SK-N-SH (cell line): ENCODE data around the gene STK4. TPM values are rescaled to one million over a fixed set of nuclear protein-coding genes. Genes with fewer than 3 reads are reported as not detected.

ENCODE experiments used
- CTCF ChIA-PET: fragments of 300-600, 350-600 bp; formaldehyde crosslinking; extraction: SDS; loops from one replicate; lab custom pipeline; 2021; lab: Yijun Ruan, JAX
- POLR2A ChIA-PET: fragments of 350-600 bp; sonication (Branson Sonifier 250); formaldehyde crosslinking; extraction: SDS; loops from one replicate; lab custom pipeline; 2020; ENCODE audit warnings: antibody characterized with exemption, inconsistent platforms; lab: Yijun Ruan, JAX
- DNase-seq: peaks from one replicate; pipeline ENCODE4 v3.0.0; 2012
- H2AFZ ChIP-seq: fragments of 200-600 bp; sonication (generic); 2 replicates; pipeline ENCODE4 v1.8.1; 2016; ENCODE audit warnings: antibody characterized with exemption, mild to moderate bottlenecking, low read depth
- H3F3A ChIP-seq: fragments of 200-600 bp; sonication (generic); replicated peaks from 2 replicates; pipeline ENCODE3; 2016; ENCODE audit warnings: antibody characterized with exemption, mild to moderate bottlenecking; ENCODE audit not compliant: insufficient read depth
- H3K27ac ChIP-seq, 2 experiments: fragments of 200-500 bp in 1 of 2; fragments of 200-600 bp in 1 of 2; sonication (Bioruptor generic) in 1 of 2; sonication (generic), shearing (Covaris generic) in 1 of 2; 2 replicates each; pipeline versions ENCODE4 v1.5.1 to v1.6.1; 2014 to 2016; ENCODE audit warnings: low read depth in 2 of 2, inconsistent platforms in 1 of 2, low read length in 1 of 2, mild to moderate bottlenecking in 1 of 2, mixed read lengths in 1 of 2
- H3K27me3 ChIP-seq: fragments of 200-600 bp; sonication (generic), shearing (Covaris generic); 2 replicates; pipeline ENCODE4 v1.6.1; 2016; ENCODE audit warnings: mixed run types; ENCODE audit not compliant: insufficient read depth
- H3K36me3 ChIP-seq, 2 experiments: fragments of 200-500 bp in 1 of 2; fragments of 200-600 bp in 1 of 2; sonication (Bioruptor generic) in 1 of 2; sonication (generic) in 1 of 2; replicated peaks in 1 of 2; 2 replicates each; pipeline versions ENCODE3 to v1.5.1; 2014 to 2016; ENCODE audit warnings: low read length in 1 of 2, mild to moderate bottlenecking in 1 of 2; ENCODE audit not compliant: insufficient read depth in 2 of 2, control insufficient read depth in 1 of 2
- H3K4me1 ChIP-seq, 2 experiments: fragments of 200-500 bp in 1 of 2; fragments of 200-600 bp in 1 of 2; sonication (Bioruptor generic) in 1 of 2; sonication (generic), shearing (Covaris generic) in 1 of 2; 2 replicates each; pipeline versions ENCODE4 v1.5.1 to v1.6.1; 2014 to 2016; ENCODE audit warnings: low read depth in 1 of 2, low read length in 1 of 2, mixed run types in 1 of 2; ENCODE audit not compliant: insufficient read depth in 2 of 2, control insufficient read depth in 1 of 2
- H3K4me2 ChIP-seq: fragments of 200-600 bp; sonication (generic), shearing (Covaris generic); 2 replicates; pipeline ENCODE4 v1.6.1; 2017; ENCODE audit warnings: mixed run types
- H3K4me3 ChIP-seq, 2 experiments: fragments of 200-500 bp in 1 of 2; fragments of 200-600 bp in 1 of 2; sonication (Bioruptor generic) in 1 of 2; sonication (generic), shearing (Covaris generic) in 1 of 2; 2 replicates each; pipeline versions ENCODE4 v1.5.1 to v1.8.1; 2014 to 2016; ENCODE audit warnings: low read depth in 2 of 2, inconsistent platforms in 1 of 2, low read length in 1 of 2, mild to moderate bottlenecking in 1 of 2, mixed read lengths in 1 of 2, moderate library complexity in 1 of 2
- H3K79me2 ChIP-seq: fragments of 200-600 bp; sonication (generic); 2 replicates; pipeline ENCODE4 v1.8.1; 2017; ENCODE audit warnings: mild to moderate bottlenecking; ENCODE audit not compliant: insufficient read depth
- H3K9ac ChIP-seq: fragments of 200-600 bp; sonication (generic); 2 replicates; pipeline ENCODE4 v1.6.1; 2017; ENCODE audit warnings: mixed run types
- H3K9me2 ChIP-seq: fragments of 200-600 bp; sonication (generic); 2 replicates; pipeline ENCODE4 v1.6.1; 2017; ENCODE audit warnings: mixed run types
- H3K9me3 ChIP-seq: fragments of 200-600 bp; sonication (generic); 2 replicates; pipeline ENCODE4 v1.6.1; 2017; ENCODE audit warnings: mixed run types, mild to moderate bottlenecking, moderate library complexity
- H4K20me1 ChIP-seq: fragments of 200-600 bp; sonication (generic); 2 replicates; pipeline ENCODE4 v1.6.1; 2017; ENCODE audit warnings: mild to moderate bottlenecking, mixed run types; ENCODE audit not compliant: insufficient read depth
- CHD2 ChIP-seq: fragments of 150-350 bp; IDR thresholded peaks from 2 replicates; pipeline ENCODE4 v1.6.1; 2018; ENCODE audit warnings: low read length; ENCODE audit not compliant: partially characterized antibody
- ELF1 ChIP-seq: IDR thresholded peaks from 2 replicates; pipeline ENCODE4 v1.4.0; 2012
- EP300 ChIP-seq, 2 experiments: IDR thresholded peaks; 2 replicates each; pipeline versions ENCODE4 v1.4.0 to v1.6.1; 2012; ENCODE audit warnings: borderline replicate concordance in 1 of 2, low read depth in 1 of 2, low read length in 1 of 2
- EZH2phosphoT487 ChIP-seq: fragments of 200-600 bp; sonication (generic); IDR thresholded peaks from 2 replicates; pipeline ENCODE4 v1.6.1; 2017; ENCODE audit warnings: low read depth, mixed run types, mild to moderate bottlenecking, antibody characterized with exemption, moderate library complexity, borderline replicate concordance
- FOSL2 ChIP-seq: IDR thresholded peaks from 2 replicates; pipeline ENCODE4 v1.4.0; 2012; ENCODE audit warnings: low read depth, mild to moderate bottlenecking, moderate library complexity, borderline replicate concordance
- FOXJ3 ChIP-seq: sonication (generic); formaldehyde crosslinking; IDR thresholded peaks from 2 replicates; pipeline ENCODE4 v1.5.1; 2020; ENCODE audit warnings: mild to moderate bottlenecking, missing genetic modification reagents
- FOXM1 ChIP-seq: IDR thresholded peaks from 2 replicates; pipeline ENCODE4 v1.4.0; 2012; ENCODE audit warnings: low read depth, mild to moderate bottlenecking
- GABPA ChIP-seq: IDR thresholded peaks from 2 replicates; pipeline ENCODE4 v1.4.0; 2012; ENCODE audit warnings: low read depth, mild to moderate bottlenecking
- JUND ChIP-seq: IDR thresholded peaks from 2 replicates; pipeline ENCODE4 v1.4.0; 2012
- MEF2A ChIP-seq: IDR thresholded peaks from 2 replicates; pipeline ENCODE4 v1.4.0; 2012; ENCODE audit warnings: low read depth, borderline replicate concordance
- MXI1 ChIP-seq: IDR thresholded peaks from 2 replicates; pipeline ENCODE4 v1.6.1; 2012; ENCODE audit warnings: mild to moderate bottlenecking, low read depth, low read length, improper control_type of control experiment
- NRF1 ChIP-seq: IDR thresholded peaks from 2 replicates; pipeline ENCODE4 v1.6.1; 2012; ENCODE audit warnings: low read depth, mild to moderate bottlenecking, low read length
- PBX3 ChIP-seq: IDR thresholded peaks from 2 replicates; pipeline ENCODE4; 2012
- POLR2AphosphoS5 ChIP-seq: IDR thresholded peaks from 2 replicates; pipeline ENCODE4 v1.6.1; 2012; ENCODE audit warnings: low read depth, low read length
- RAD21 ChIP-seq: IDR thresholded peaks from 2 replicates; pipeline ENCODE4 v1.6.1; 2012; ENCODE audit warnings: mild to moderate bottlenecking, low read length
- RCOR1 ChIP-seq: fragments of 150-350 bp; IDR thresholded peaks from 2 replicates; pipeline ENCODE4 v1.6.1; 2017; ENCODE audit warnings: antibody characterized with exemption, low read length
- RXRA ChIP-seq: IDR thresholded peaks from 2 replicates; pipeline ENCODE4 v1.4.0; 2012; ENCODE audit warnings: low read depth, mild to moderate bottlenecking, borderline replicate concordance
- ZBTB33 ChIP-seq: IDR thresholded peaks from 2 replicates; pipeline ENCODE4 v1.4.0; 2012; ENCODE audit warnings: low read depth, borderline replicate concordance
- WGBS: methylation state at CpG from one replicate; pipeline ENCODE4 v1.1.6; 2017; ENCODE audit warnings: low lambda C conversion rate; 5-methylcytosine and 5-hydroxymethylcytosine counted together
- polyA plus RNA-seq, 3 experiments: library from polyadenylated mRNA; depleted of rRNA; stranded (reverse); fragments of >200 nt; gene quantifications; 2 replicates each; pipeline ENCODE4 v1.2.3, GENCODE V29; 2012
- TF ChIP-seq, protein P1 (sequence below): fragments of 150-350 bp; IDR thresholded peaks from 2 replicates; pipeline ENCODE4 v1.6.1; 2017; ENCODE audit warnings: antibody characterized with exemption, low read length, low read depth, borderline replicate concordance
- TF ChIP-seq, protein P2 (sequence below): fragments of 200-600 bp; sonication (generic); IDR thresholded peaks from 2 replicates; pipeline ENCODE4 v1.6.1; 2017; ENCODE audit warnings: antibody characterized with exemption, mild to moderate bottlenecking, moderate library complexity

Gene STK4
- polyA plus RNA-seq, 1 of the 3 experiments (the other 2 are of a cell fraction) = 11.4 TPM

DNA sequence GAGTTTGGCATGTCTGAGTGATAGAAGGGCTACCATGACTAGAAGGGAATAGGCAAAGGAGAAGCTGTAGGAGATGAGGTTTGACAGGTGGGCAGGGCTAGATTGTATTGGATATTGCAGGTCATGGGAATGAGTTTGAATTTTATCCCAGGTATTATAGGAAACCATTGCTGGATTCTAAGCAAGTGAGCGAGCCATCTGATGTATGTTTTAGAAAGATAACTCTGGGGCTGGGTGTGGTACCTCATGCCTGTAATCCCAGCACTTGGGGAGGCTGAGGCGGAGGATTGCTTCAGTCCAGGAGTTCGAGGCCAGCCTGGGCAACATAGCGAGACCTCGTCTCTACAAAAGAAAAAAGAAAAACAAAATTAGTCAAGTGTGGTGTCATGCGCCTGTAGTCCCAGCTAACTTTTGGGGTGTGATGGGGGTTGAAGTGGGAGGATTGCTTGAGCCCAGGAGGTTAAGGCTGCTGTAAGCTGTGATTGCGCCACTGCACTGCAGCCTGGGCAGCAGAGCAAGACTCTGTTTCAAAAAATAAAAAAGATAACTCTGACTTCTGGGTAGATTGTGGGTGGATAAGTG, 16.9 kb downstream of the STK4 start:
- Histone ChIP-seq H2AFZ (no peak overlapping the region), H3K27me3 (no peaks in the 10 kb centered on the region), H4K20me1 (no peaks in the 10 kb centered on the region), H3K9me2 (no peaks in the 10 kb centered on the region), H3K4me1 (no peaks in the 10 kb centered on the region), H3K36me3 (peaks cover 50 to 54% of the 10 kb centered on the region in 2 experiments), H3K4me2 (no peak overlapping the region), H3K9me3 (no peaks in the 10 kb centered on the region), H3K27ac (no peak overlapping the region), H3K79me2 (no peaks in the 10 kb centered on the region), H3K9ac (no peak overlapping the region), H3K4me3 (no peak overlapping the region), H3F3A (peaks cover 3% of the 10 kb centered on the region)
- WGBS = 94% methylated on average over 7 of the region's 7 CpGs
- CTCF ChIA-PET = no interaction called here
- DNase-seq = no peak
- POLR2A ChIA-PET = no interaction called here
- TF ChIP-seq RAD21 = no peak
- TF ChIP-seq, protein P1, sequence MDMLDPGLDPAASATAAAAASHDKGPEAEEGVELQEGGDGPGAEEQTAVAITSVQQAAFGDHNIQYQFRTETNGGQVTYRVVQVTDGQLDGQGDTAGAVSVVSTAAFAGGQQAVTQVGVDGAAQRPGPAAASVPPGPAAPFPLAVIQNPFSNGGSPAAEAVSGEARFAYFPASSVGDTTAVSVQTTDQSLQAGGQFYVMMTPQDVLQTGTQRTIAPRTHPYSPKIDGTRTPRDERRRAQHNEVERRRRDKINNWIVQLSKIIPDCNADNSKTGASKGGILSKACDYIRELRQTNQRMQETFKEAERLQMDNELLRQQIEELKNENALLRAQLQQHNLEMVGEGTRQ = no peak
- no peak for TF ChIP-seq EZH2phosphoT487
- TF ChIP-seq ELF1 = no peak
- TF ChIP-seq, protein P2, sequence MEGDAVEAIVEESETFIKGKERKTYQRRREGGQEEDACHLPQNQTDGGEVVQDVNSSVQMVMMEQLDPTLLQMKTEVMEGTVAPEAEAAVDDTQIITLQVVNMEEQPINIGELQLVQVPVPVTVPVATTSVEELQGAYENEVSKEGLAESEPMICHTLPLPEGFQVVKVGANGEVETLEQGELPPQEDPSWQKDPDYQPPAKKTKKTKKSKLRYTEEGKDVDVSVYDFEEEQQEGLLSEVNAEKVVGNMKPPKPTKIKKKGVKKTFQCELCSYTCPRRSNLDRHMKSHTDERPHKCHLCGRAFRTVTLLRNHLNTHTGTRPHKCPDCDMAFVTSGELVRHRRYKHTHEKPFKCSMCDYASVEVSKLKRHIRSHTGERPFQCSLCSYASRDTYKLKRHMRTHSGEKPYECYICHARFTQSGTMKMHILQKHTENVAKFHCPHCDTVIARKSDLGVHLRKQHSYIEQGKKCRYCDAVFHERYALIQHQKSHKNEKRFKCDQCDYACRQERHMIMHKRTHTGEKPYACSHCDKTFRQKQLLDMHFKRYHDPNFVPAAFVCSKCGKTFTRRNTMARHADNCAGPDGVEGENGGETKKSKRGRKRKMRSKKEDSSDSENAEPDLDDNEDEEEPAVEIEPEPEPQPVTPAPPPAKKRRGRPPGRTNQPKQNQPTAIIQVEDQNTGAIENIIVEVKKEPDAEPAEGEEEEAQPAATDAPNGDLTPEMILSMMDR = no peak
- TF ChIP-seq EP300 (IDR thresholded peaks at IDR 0.05; ENCODE audit: borderline replicate concordance in 1 of 2, low read depth in 1 of 2, low read length in 1 of 2) = no peak
- no peak for TF ChIP-seq RXRA
- TF ChIP-seq NRF1 = no peak
- no peak for TF ChIP-seq CHD2
- no peak for TF ChIP-seq FOSL2
- no peak for TF ChIP-seq FOXM1
- TF ChIP-seq RCOR1 = no peak
- TF ChIP-seq MEF2A = no peak

DNA sequence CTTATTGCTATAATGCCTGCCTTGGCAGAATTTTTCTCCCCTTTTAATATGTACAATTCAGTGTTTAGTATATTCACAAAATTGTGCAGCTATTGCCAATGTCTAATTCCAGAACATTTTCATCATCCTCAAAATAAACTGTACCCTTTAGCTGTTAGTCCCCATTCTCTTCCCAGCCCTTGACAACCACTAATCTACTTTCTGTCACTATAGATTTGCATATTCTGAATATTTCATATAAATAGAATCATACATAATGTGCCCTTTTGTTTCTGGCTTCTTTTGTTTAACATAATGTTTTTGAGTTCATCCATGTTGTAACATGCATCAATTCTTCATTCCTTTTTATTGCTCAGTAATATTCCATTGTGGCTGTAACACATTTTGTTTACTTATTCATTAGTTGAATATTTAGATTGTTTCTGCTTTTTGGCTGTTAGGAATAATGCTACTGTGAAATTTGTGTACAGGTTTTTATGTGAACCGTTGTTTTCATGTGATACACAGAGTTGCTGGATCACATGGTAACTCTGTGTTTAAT, 22.4 kb downstream of the STK4 start:
- no peaks in the 10 kb centered on the region for H3K27me3 ChIP-seq
- 100% methylated on average over 1 of the region's 1 CpG for WGBS
- no peak overlapping the region for H3K4me3 ChIP-seq
- H2AFZ ChIP-seq = no peak overlapping the region
- H3K9me2 ChIP-seq = no peaks in the 10 kb centered on the region
- CTCF ChIA-PET = no interaction called here
- POLR2A ChIA-PET = no interaction called here
- no peak overlapping the region for H3K27ac ChIP-seq
- H4K20me1 ChIP-seq = no peaks in the 10 kb centered on the region
- H3F3A ChIP-seq = peaks cover 11% of the 10 kb centered on the region
- H3K36me3 ChIP-seq = peaks cover 27 to 28% of the 10 kb centered on the region in 2 experiments
- peaks cover 28% of the 10 kb centered on the region for H3K79me2 ChIP-seq
- no peak overlapping the region for H3K4me2 ChIP-seq
- DNase-seq = no peak
- no peak overlapping the region for H3K9ac ChIP-seq
- H3K9me3 ChIP-seq = no peaks in the 10 kb centered on the region
- H3K4me1 ChIP-seq = peaks cover 3 to 12% of the 10 kb centered on the region in 2 experiments; a peak in 3 of 4 replicates
- no peak for TF ChIP-seq POLR2AphosphoS5
- no peak for TF ChIP-seq ZBTB33
- no peak for TF ChIP-seq EP300 (IDR thresholded peaks at IDR 0.05; ENCODE audit: borderline replicate concordance in 1 of 2, low read depth in 1 of 2, low read length in 1 of 2)
- no peak for TF ChIP-seq GABPA
- TF ChIP-seq FOXJ3 (CRISPR knock-in tag) = no peak
- TF ChIP-seq, protein P2 = no peak
- TF ChIP-seq RAD21 = no peak
- TF ChIP-seq JUND = no peak
- no peak for TF ChIP-seq MXI1
- TF ChIP-seq CHD2 = no peak
- TF ChIP-seq ELF1 = no peak
- no peak for TF ChIP-seq PBX3
